Spleen (tissue), 7 donors: ENCODE results near the gene PDE3A.

Source experiments
- POLR2A ChIP-seq, 3 donors: fragments of 450-650 bp; IDR thresholded peaks; one replicate each; pipeline ENCODE4 v1.5.1; 2017; ENCODE audit warnings: antibody characterized with exemption in 3 of 3, mild to moderate bottlenecking in 1 of 3
- TF ChIP-seq, protein P1 (sequence below), 11 experiments: fragments of 200-600 bp in 7 of 11; fragments of 450-650 bp in 4 of 11; sonication (generic) in 4 of 11; IDR thresholded peaks in 8 of 11; conservative IDR thresholded peaks in 3 of 11; 1 replicate in 7 of 11; 2 replicates in 4 of 11; pipeline versions ENCODE4 v1.4.0 to v1.8.0; 2016 to 2021; ENCODE audit warnings: antibody characterized with exemption in 11 of 11, inconsistent platforms in 4 of 11, mild to moderate bottlenecking in 1 of 11
- donor health status: DM: no; HTN: no; CAD: no; lungs with moderate emphysema.
- donor health status: DM: no; HTN: no; CAD: no.
- donor health status: DM: no; HTN: no; CAD: no.

- TF ChIP-seq POLR2A (IDR thresholded peaks at IDR 0.05): no peak
- TF ChIP-seq, protein P1, sequence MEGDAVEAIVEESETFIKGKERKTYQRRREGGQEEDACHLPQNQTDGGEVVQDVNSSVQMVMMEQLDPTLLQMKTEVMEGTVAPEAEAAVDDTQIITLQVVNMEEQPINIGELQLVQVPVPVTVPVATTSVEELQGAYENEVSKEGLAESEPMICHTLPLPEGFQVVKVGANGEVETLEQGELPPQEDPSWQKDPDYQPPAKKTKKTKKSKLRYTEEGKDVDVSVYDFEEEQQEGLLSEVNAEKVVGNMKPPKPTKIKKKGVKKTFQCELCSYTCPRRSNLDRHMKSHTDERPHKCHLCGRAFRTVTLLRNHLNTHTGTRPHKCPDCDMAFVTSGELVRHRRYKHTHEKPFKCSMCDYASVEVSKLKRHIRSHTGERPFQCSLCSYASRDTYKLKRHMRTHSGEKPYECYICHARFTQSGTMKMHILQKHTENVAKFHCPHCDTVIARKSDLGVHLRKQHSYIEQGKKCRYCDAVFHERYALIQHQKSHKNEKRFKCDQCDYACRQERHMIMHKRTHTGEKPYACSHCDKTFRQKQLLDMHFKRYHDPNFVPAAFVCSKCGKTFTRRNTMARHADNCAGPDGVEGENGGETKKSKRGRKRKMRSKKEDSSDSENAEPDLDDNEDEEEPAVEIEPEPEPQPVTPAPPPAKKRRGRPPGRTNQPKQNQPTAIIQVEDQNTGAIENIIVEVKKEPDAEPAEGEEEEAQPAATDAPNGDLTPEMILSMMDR (IDR thresholded peaks at IDR 0.05 in 8 of 11, conservative IDR thresholded peaks at IDR 0.05 in 3 of 11): no peak
These were observed 133.6 kb downstream of the PDE3A start for GRCh38 chr12:20501958-20502357.
